Epithelial cell of prostate (primary cell): ENCODE measurements around the gene ME1.
A peak's percentile ranks its signal among the peaks of the same experiment; 100 is the strongest.
"Not testable (repeated sequence)": the region's sequence is repeated elsewhere in the genome, so short reads cannot be mapped to it uniquely, and the experiment has no call there.

Source experiments
- DNase-seq: peaks from one replicate; pipeline ENCODE4 v3.0.0-alpha.2; 2011; ENCODE audit warnings: low read depth, low spot score
- H3K27ac ChIP-seq: fragments of 450-650 bp; 2 replicates; pipeline ENCODE4 v1.5.1; 2017; ENCODE audit warnings: mild to moderate bottlenecking

Gene ME1

GRCh38 chr6:83198486-83199172 lies 232.2 kb downstream of the ME1 start:
- H3K27ac ChIP-seq = peak overlapping the region; percentile 66
- DNase-seq = no peak

GRCh38 chr6:83193747-83194566 lies 236.9 kb downstream of the ME1 start:
- H3K27ac ChIP-seq = no peak overlapping the region
- no peak for DNase-seq

- peak within 1 kb of the TSS; percentile 54 for H3K27ac ChIP-seq
- no peak for DNase-seq
These were observed 237.7 kb downstream of the ME1 start, which contains the start of the genes PGM3 and RWDD2A for GRCh38 chr6:83192871-83193746. Gene PGM3 (minus strand): TSS chr6:83193265. CDS start chr6:83191012, 2,253 bp downstream. Gene RWDD2A (plus strand): TSS chr6:83193357. CDS start chr6:83194452, 1,095 bp downstream.

GRCh38 chr6:83192456-83192855 lies 238.4 kb downstream of the ME1 start:
- H3K27ac ChIP-seq = peak overlapping the region; percentile 54
- no peak for DNase-seq

GRCh38 chr6:83191974-83192373 lies 238.9 kb downstream of the ME1 start:
- not testable (repeated sequence) for H3K27ac ChIP-seq, DNase-seq

GRCh38 chr6:83190626-83191025 lies 240.2 kb downstream of the ME1 start:
- no peak for DNase-seq
- H3K27ac ChIP-seq = no peak overlapping the region

- DNase-seq = no peak
- H3K27ac ChIP-seq = no peak overlapping the region
These were observed 242.3 kb downstream of the ME1 start for GRCh38 chr6:83188501-83188900.

GRCh38 chr6:83185096-83185495 lies 245.8 kb downstream of the ME1 start:
- DNase-seq = peak; percentile 69
- peak overlapping the region; percentile 69 for H3K27ac ChIP-seq

- no peak for DNase-seq
- peak overlapping the region; percentile 69 for H3K27ac ChIP-seq
These were observed 247.6 kb downstream of the ME1 start for GRCh38 chr6:83183082-83183828.

GRCh38 chr6:83182114-83182513 lies 248.7 kb downstream of the ME1 start:
- DNase-seq = no peak
- H3K27ac ChIP-seq = no peak overlapping the region

GRCh38 chr6:83180426-83180950 lies 250.4 kb downstream of the ME1 start:
- no peak for DNase-seq
- no peak overlapping the region for H3K27ac ChIP-seq

GRCh38 chr6:83176246-83176645 lies 254.6 kb downstream of the ME1 start:
- no peak overlapping the region for H3K27ac ChIP-seq
- DNase-seq = no peak

GRCh38 chr6:83169511-83169910 lies 261.3 kb downstream of the ME1 start:
- H3K27ac ChIP-seq = peak overlapping the region; percentile 35
- DNase-seq = no peak

GRCh38 chr6:83169106-83169505 lies 261.7 kb downstream of the ME1 start:
- DNase-seq = no peak
- peak overlapping the region; percentile 35 for H3K27ac ChIP-seq

- DNase-seq = no peak
- peak overlapping the region; percentile 35 for H3K27ac ChIP-seq
These were observed 262.3 kb downstream of the ME1 start for GRCh38 chr6:83168556-83168955.

- no peak overlapping the region for H3K27ac ChIP-seq
- no peak for DNase-seq
These were observed 263.0 kb downstream of the ME1 start for GRCh38 chr6:83167726-83168278.
